HG03558 (cell line): Measurements from ENCODE around the gene ABCB9.

Experiments
- ATAC-seq: cut with Tn5 transposase; IDR thresholded peaks from one replicate; pipeline ENCODE4 v1.9.1; 2021; ENCODE audit warnings: moderate number of reproducible peaks; ENCODE audit not compliant: unreplicated experiment; ENCODE audit errors: extremely low read depth

Gene ABCB9

DNA sequence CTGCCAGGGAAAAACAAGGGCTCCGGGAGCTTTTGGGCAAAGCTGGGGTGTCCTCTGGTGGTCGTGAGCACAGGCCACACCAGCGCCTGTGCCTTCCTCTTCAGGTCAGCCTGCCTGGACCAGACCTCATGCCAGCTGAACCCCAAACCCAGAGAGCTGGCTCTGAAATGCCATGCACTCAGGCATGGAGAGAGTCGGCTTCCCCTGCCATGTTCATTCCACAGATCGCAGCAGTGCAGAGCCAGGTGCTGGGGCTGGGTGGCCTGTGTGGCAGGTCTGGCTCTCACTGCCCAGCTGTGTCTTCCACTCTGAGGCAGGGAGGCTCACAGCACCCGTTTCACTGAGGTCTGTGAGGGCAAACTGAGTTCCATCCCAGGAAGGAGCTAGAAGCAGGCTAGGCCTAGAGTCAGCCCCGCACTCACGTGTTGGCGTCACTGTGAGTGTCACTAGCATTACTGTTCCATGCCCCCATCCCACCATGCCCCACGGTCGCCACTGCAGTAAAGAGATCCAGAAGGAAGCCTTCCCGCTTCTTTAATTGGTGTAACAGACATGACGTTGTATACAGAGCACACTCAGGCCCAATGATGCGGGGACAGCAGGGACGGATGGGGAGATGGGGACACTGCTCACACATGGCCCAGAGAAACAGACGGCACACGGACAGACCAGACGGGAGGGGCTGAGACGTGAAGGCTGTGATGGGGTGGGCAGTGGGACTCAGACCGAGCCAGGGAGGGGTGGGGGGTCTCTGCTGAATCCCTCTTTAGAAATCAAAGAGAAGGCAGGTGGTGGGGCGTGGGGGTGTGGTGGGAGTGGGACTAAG, 16.9 kb upstream of the ABCB9 start:
- ATAC-seq: no peak

DNA sequence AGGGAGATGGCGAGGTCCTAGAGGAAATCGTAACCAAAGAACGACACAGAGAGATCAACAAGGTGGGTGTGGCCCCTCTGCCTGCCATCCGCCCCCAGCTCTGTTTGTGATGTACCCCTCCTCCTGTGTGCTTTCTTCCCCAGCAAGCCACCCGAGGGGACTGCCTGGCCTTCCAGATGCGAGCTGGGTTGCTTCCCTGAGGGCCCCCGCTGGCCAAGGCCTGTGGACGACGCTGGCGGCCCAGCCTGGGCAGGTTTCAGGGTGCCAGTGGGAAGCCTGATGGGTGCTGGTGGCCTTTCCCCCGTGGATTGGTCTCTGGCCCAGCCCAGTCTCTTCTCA, 16.2 kb upstream of the ABCB9 start:
- no peak for ATAC-seq

DNA sequence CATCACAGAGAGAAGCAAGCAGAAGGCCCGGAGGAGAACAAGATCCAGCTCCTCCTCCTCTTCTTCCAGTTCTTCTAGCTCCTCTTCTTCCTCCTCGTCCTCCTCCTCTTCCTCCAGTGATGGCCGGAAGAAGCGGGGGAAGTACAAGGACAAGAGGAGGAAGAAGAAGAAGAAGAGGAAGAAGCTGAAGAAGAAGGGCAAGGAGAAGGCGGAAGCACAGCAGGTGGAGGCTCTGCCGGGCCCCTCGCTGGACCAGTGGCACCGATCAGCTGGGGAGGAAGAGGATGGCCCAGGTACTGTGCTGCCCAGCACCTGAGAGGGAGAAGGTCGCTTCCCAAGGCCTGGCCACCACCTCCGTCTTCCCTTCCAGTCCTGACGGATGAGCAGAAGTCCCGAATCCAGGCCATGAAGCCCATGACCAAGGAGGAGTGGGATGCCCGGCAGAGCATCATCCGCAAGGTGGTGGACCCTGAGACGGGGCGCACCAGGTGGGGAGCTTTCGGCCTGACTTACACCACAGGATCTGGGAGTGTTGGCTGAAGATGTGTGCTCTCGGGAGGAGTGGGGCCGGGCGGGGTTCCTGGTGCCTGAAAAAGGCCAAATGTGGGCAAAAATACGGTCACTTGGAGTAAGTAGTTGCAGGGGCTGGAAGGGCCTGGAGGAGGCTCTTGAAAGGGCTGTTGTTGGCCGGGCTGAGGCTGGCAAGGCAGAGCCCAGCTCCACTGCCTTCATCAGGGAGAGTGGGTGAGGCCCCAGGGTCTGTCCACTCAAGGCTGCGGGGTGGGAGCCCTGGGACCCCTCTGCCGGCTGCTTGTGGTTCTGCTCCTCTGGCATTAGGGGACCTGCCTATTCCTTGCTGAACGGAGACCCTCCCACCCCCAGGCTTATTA, 15.6 kb upstream of the ABCB9 start:
- ATAC-seq: no peak

DNA sequence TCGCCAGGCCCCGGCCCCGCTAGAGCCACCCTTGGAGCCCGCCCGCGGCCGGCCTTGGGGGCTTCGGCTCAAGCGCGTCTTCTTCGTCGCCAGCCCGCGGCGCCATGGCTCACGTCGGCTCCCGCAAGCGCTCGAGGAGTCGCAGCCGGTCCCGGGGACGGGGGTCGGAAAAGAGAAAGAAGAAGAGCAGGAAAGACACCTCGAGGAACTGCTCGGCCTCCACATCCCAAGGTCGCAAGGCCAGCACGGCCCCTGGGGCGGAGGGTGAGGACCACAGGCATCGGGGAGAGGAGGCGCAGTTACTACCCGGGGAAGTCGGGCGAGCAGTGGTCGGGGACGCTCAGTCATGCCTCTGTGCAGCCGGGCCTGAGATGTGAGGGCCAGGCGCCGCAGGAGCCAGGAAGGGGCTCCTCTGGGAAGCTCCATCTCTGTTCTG, 14.8 kb upstream of the ABCB9 start:
- no peak for ATAC-seq

DNA sequence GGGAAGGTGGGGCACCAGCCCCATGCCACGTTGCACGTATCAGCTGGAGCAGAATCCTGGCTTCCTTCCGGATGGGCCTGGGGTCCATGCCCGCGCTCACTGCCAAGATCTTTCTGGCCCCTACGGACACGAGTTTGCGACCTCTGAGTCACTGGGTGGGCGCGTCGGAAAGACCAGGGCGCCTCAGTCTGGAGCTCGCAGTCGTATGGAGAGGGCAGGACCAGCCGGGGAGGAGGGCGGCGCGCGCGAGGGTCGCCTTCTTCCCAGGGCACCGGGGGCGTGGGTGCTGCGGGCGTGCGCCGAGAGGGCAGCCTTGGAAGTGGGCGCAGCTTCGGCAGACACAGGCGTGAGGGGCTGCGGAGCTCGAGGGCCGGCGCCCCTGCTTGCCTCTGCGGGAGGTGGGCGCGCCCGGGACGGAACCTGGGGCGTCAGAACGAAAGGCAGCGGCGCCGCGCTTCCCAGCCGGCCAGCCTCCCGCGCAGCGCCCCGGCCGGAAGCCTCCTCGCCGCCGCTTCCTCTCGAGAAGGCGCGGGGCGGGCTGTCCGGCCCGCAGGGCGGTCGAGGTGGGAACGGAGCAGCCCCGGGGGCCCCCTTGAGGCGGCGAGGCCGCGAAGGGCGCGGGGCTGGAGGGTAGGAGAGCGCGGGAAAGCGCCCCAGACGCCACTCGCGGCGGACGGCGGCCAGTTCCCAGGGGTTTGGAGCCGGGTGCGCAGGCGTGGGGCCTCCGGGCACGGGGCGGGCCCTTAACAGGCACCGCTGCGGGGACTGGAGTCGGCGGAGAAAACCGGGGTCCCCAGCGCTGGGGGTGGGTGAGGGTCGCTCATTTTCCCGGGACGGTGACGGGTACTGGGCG, 14.1 kb upstream of the ABCB9 start, which contains the start of gene ARL6IP4:
ARL6IP4 (plus strand) TSS at position 499 of the 853 bp plus-strand sequence. CDS start 459 bp downstream, outside the sequence.
- ATAC-seq: no peak

DNA sequence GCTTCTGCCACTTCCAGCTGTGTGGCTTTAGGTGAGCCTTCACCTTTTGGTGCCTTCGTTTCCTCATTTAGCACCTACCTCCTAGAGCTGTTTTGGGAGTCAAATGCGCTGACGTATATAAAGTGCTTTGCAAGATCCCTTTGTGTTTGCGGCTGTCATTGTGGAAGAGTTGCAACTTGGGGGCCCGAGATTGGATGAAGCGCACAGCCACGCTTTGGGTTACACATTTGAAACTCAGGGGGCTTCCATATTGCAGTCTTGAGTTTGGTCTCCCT, 13.6 kb upstream of the ABCB9 start:
- no peak for ATAC-seq

DNA sequence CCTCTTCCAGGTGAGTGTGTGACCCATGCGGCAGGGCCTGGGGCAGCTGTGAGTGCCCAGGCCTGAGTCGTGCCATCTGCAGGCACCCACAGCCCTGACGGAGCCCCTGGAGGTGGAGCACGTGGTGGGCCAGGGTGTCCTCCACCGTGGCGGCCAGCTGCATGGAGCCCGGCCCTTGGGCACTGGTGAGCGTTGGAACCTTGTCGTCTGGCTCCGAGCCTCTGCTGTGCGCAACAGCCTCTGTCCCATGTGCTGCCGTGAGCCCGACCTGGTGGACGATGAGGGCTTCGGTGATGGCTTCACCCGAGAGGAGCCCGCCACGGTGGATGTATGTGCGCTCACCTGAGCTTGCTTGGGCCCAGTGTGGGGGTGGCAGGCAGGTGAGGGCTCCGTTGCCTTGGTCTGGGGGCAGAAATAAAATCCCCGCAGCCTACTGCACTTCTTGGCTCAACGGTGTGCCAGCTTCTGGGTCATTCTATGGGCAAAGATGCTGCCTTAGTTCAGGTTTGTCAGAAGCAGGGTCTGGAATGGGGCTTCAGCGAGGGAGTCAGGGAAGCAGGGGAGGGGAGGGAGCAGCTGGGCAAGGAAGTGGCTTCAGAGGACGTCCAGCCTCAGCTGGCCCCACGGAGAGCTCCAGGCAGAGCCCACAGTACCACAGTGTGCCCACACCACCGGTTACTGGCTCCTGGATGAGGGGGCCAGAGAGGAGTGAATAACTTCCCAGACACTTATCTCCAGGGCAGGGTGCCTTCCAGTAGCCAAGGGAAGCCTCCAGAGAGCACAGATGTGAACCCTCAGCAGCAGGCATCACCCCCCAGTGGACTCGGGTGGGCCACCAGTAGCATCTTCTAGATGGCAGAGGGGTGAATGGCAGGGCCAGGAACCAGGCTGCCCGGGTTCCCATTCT, 13.0 kb upstream of the ABCB9 start:
- no peak for ATAC-seq

DNA sequence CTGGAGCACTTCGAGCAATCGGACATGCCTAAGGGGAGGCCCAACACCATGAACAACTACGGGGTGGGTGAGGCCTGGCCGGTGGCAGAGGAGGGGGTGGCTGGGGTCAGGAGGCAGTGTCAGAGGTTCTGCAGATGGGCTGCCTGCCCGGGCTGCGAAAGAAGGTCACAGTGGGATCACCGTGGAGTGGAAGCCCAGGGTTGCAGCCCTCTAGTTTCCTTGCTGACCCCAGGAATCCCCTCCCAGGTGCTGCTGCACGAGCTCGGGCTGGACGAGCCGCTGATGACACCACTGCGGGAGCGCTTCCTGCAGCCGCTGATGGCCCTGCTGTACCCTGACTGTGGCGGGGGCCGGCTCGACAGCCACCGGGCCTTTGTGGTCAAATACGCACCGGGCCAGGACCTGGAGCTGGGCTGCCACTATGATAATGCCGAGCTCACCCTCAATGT, 12.3 kb upstream of the ABCB9 start:
- ATAC-seq: no peak

DNA sequence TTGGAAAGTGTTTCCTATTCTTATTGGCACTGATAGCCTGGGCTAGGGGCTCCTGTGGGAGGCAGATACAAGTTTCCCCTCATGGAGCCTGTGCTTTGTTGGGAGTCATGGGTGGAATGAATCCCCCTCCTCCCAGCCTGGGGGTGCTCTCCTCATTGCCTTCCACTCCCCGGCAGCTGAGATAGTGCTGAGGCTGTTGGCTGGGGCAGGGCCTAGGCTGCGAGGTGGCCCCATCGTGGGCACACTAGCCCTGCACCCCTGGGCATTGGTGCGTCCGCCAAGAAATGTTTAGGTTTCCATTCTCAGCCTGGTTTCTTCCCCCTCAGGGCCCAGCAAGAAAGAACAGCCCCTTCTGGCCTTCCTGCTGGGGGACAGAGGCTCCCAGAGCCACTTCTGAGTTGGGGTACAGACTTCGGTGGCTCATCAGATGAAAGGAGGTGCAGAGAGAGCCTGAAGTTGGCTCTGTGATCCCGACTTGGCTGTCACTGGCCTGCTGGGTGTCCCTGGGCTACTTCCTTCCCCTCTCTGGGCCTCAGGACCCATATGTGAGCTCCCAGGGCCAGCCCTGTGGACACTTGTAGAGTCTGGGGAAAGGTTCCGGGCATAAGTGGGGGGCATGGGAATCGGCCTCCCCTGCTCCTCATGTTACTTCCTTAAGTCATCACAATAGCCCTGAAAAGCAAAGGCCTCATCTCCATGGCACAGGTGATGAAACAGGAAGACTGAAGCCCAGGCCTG, 11.6 kb upstream of the ABCB9 start:
- ATAC-seq: no peak

DNA sequence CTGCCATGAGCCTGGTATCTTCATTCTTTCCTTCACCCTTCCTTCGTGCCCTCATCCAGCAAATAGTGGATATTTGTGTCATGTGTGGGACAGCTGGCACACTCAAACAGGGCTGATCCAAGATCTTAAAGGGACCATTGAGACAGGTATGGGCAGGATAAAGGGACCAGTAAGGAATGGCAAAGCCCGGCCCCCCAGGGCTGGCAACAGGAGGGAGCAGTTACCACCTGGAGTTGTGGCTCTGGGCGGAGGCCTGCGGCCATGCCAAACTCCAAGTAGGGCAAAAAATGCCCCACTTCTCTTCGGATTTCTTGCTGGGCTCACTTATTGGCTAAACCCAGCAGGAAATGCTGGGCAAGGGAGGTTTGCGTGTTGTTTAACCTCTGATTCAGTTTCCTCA, 10.9 kb upstream of the ABCB9 start:
- ATAC-seq: no peak

DNA sequence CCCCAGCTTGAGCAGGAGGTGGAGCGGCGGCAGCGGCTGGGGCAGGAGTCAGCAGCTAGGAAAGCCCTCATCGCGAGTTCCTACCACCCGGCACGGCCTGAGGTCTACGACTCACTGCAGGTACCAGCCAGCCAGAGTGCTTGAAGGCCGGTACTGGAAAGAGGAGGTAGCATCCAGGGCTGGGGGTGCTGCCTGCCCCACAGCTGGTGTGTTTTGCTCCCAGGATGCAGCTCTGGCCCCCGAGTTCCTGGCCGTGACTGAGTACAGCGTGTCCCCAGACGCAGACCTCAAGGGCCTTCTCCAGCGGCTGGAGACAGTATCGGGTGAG, 10.3 kb upstream of the ABCB9 start:
- no peak for ATAC-seq

DNA sequence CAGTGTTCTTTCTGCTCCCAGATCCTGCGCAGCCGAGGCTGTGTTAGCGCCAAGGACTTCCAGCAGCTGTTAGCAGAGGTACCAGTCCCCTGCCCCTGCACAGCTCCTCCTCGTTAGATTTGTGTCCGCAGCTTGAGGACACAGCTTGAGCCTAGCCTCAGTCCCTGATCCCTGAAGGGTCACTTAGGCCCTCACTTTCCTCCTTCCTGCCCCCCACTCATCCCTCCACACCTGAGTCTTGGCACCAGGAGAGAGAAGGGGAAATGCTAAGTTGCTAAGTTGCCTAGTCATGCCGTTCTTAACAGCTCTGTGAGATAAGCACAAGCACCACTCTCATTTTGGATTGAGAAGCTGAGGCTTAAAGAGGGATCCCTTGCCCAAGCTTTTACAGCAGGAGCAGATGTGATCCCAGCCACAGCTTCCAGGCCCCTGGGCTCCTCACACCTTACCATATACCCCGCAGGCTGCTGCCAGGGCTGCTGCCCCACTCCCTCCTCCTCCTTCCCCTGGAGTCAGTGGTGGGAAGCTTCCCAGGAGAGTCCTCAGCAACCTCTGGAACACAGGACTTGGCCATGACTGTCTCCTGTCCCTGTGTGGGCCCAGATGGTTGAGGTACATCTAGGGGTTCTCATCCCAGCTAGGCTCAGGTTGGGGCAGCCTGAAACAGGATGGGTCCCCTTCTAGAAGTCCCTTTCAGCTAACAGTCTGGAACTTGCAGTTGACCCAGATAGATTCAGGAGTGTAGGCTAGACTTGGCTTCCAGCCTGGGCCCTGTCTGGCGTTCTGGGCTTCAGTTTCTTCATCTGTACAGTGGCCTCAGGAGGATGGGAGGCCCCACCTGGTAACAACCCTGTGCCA, 9.8 kb upstream of the ABCB9 start:
- no peak for ATAC-seq

DNA sequence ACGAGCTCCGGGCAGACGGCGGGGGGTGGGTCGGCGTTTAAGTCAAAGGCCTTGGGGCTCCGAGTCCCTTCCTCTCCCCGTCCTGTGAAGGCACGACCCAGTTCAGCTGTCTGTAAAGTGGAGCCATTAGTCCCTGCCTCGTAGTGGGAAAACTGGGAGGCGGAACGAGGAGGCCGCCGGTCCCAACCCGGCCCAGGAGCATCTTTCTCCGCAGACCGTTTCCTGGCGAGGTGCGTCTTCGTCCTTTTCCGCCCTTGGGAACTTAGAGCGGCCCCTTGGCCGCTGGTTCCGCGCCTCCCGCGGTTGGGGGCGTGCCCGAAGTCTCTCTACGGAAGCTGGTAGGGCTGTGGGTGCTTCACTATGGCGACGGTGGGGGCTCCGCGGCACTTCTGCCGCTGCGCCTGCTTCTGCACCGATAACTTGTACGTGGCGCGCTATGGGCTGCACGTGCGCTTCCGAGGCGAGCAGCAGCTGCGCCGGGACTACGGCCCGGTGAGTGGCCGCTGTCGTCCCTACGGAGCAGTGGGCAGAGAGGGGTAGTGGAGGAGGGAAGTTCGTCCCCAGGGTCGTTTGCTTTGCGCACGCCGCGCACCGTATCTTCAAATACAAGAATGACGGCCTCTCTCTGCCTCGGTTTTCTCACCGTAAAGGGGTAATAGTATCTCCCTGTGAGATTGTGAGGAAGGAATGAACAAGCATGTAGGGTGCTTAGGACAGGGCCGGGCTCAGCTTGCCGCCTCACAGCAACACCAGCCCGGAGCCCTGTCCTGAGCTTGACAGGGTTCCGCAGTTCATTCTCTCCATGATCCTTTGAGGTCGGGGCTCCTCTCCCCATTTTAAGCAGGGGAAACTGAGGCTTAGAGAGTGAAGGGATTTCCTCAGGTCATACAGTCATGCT, 8.9 kb upstream of the ABCB9 start, which contains the start of gene OGFOD2:
OGFOD2 (plus strand) TSS at position 353 of the 898 bp plus-strand sequence; CDS start at position 361, 8 bp downstream.
- ATAC-seq: peak; percentile 44

DNA sequence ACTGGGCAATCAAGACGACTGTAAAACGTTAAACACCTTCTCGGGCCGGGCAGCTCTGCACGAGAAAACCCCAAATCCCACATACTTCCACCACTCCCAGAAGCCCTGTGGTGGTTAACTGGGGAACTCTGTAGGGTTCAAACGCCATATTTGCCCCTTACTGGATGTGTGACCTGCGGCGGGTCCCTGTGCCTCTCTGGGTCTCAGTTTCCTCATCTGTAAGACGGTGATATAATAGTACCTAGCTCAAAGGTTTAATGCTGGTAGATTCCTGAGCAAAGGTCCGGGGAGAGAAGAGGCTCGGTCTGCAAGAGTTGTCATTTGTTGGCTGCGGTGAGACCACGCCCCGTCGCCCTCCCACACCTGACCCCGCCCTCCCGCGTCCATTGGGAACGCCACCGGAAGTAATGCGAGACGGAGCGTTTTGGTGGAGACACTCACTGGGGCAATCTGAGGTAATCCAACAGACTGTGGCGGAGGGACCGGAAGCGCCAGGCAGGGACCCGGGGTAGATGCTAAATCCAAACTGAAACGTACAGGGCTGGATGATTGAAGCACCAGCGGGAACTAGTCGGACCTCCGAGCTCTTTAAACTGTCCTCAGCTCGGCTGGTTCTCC, 8.1 kb upstream of the ABCB9 start:
- ATAC-seq: peak; percentile 47

DNA sequence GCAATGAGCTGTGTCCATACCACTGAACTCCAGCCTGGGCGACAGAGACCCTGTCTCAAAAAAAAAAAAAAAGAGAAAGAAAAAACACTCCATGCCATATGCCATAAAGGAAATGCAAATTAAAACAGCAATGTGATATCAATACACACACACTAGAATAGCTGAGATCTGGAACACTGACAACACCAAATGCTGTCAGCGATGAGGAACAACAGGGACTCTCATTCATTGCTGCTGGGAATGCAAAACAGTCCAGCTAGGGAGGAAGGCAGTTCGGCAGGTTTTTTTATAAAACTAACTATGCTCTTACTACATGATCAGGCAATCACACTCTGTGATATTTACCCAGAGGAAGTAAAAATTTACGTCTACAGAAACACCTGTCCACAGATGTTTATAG, 3.4 kb upstream of the ABCB9 start:
- no peak for ATAC-seq

DNA sequence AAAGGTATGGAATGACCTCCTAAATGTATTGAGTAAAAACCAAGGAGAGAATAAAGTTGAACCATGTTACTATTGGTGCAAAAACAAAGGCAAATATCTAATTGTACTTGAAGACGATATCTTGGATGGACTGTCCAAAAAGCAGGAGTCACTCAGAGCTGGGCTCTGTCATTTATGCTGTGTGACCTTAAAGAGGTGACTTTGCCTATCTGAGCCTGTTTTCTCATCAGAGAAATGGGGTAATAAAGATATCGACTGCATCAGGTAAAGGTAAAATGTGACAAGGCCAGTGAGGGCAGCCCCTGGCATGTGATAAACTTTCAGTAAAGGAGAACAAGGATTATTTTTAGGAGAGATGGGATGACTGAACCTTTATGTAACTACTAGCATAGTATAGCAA, 1.8 kb upstream of the ABCB9 start:
- ATAC-seq: no peak
